H1 (cell line): ENCODE data around the gene ADAT3. TPM values are rescaled to one million over a fixed set of nuclear protein-coding genes. Genes with fewer than 3 reads are reported as not detected.

Experiments
- BACH1 ChIP-seq: IDR thresholded peaks from 2 replicates; pipeline ENCODE4 v1.6.1; 2012; ENCODE audit warnings: low read length, improper control_type of control experiment
- CHD2 ChIP-seq: IDR thresholded peaks from 2 replicates; pipeline ENCODE4 v1.6.1; 2012; ENCODE audit warnings: low read length, improper control_type of control experiment
- CTBP2 ChIP-seq: IDR thresholded peaks from 2 replicates; pipeline ENCODE4 v1.7.0; 2011; ENCODE audit warnings: borderline replicate concordance, mild to moderate bottlenecking, moderate library complexity, mixed read lengths, low read length; ENCODE audit not compliant: insufficient read depth, insufficient read length
- KDM5A ChIP-seq: fragments of 200-600 bp; IDR thresholded peaks from 2 replicates; pipeline ENCODE4 v1.7.1; 2012; ENCODE audit warnings: mild to moderate bottlenecking, low read length, inconsistent platforms, mixed read lengths
- POU5F1 ChIP-seq: IDR thresholded peaks from 2 replicates; pipeline ENCODE4 v1.6.1; 2011; ENCODE audit warnings: low read depth, mild to moderate bottlenecking, low read length, moderate library complexity
- SAP30 ChIP-seq: fragments of 300-600 bp; sonication (generic); IDR thresholded peaks from 2 replicates; pipeline ENCODE4 v1.7.1; 2012; ENCODE audit warnings: low read length, moderate library complexity, mild to moderate bottlenecking, inconsistent platforms; ENCODE audit not compliant: insufficient read depth, insufficient replicate concordance
- TAF1 ChIP-seq: IDR thresholded peaks from 2 replicates; pipeline ENCODE4 v1.6.1; 2011; ENCODE audit warnings: mild to moderate bottlenecking, low read depth, low read length
- polyA plus RNA-seq, 7 experiments: library from polyadenylated mRNA; depleted of rRNA in 3 of 7; stranded (reverse) in 5 of 7; unstranded in 2 of 7; fragments of >200 nt in 5 of 7; fragments of 200-250 nt in 2 of 7; gene quantifications; 1 replicate in 5 of 7; 2 replicates in 1 of 7; 4 replicates in 1 of 7; pipeline versions ENCODE4 v1.2.1 to v1.2.3, GENCODE V29; 2011 to 2013; ENCODE audit warnings: missing spikeins in 2 of 7, mixed read lengths in 2 of 7
- total RNA-seq: library from RNA; stranded (reverse); fragmentation: NEBNext Ultra II Directional; extraction: Animal tissue kit (Norgen Biotek cat#: 25700); gene quantifications from 2 replicates; pipeline ENCODE4 v1.2.1, GENCODE V29; 2021
- TF ChIP-seq, protein P1 (sequence below): IDR thresholded peaks from 2 replicates; pipeline ENCODE4 v1.6.1; 2011; ENCODE audit warnings: low read length, improper control_type of control experiment
- TF ChIP-seq, protein P2 (sequence below): fragments of 300-600 bp; sonication (generic); IDR thresholded peaks from 2 replicates; pipeline ENCODE4 v1.7.1; 2012; ENCODE audit warnings: low read length, moderate library complexity, mild to moderate bottlenecking, inconsistent platforms; ENCODE audit not compliant: insufficient replicate concordance

The ADAT3 gene
- total and polyA plus RNA-seq, 2 of the 8 experiments (the other 6 are each of a cell fraction or from before 2014, with no cell fraction given): 5.4 to 10.8 TPM

DNA sequence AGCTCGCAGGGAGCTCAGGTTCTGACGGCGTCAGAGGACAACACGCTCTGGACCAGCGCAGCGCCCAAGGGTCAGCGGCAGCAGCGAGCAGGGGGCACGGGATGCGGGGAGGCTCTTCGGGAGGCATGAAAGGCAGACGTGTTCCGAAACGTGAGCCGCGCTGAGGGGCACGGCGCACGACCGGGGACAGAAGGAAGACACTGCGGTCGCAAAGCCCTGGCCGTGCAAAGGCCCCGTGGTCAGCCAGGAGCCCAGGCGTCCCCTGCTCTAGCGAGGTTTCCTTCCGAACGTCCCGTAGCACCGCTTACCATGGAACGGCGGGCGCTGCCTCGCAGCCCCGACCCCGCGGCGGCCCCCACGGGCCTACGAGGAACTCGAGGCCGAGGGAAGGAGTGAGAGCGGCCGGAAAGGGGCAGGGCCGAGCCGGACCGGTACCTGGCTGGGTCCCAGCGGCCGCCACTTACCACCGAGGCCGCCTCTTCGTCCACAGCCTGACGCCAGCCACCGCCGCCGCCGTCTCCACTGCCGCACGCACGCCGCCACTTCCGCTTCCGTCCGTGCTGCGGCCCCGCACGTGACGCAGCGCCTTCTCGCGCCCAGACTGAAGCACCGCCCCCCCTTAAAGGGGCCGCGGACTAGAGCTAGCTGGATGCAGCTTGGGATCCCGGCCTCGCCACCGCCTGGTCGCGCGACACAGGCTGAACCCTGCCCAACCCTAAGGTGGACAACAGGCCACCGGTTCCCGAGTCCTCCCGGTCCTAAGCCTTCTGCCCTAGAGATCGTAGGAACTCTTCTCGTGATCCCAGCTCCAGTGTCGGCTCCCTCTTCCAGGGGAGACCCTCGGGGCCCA lies 29.3 kb upstream of the ADAT3 start (continued):
- TF ChIP-seq BACH1 (no peak), KDM5A (no peak), CTBP2 (no peak), POU5F1 (no peak), TAF1 (peak; percentile 68), CHD2 (0 out of 2 replicates have a peak, but pooled peaks have one; percentile 32), SAP30 (no peak)
- TF ChIP-seq, protein P1, sequence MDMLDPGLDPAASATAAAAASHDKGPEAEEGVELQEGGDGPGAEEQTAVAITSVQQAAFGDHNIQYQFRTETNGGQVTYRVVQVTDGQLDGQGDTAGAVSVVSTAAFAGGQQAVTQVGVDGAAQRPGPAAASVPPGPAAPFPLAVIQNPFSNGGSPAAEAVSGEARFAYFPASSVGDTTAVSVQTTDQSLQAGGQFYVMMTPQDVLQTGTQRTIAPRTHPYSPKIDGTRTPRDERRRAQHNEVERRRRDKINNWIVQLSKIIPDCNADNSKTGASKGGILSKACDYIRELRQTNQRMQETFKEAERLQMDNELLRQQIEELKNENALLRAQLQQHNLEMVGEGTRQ: peak; percentile 95
- TF ChIP-seq, protein P2, sequence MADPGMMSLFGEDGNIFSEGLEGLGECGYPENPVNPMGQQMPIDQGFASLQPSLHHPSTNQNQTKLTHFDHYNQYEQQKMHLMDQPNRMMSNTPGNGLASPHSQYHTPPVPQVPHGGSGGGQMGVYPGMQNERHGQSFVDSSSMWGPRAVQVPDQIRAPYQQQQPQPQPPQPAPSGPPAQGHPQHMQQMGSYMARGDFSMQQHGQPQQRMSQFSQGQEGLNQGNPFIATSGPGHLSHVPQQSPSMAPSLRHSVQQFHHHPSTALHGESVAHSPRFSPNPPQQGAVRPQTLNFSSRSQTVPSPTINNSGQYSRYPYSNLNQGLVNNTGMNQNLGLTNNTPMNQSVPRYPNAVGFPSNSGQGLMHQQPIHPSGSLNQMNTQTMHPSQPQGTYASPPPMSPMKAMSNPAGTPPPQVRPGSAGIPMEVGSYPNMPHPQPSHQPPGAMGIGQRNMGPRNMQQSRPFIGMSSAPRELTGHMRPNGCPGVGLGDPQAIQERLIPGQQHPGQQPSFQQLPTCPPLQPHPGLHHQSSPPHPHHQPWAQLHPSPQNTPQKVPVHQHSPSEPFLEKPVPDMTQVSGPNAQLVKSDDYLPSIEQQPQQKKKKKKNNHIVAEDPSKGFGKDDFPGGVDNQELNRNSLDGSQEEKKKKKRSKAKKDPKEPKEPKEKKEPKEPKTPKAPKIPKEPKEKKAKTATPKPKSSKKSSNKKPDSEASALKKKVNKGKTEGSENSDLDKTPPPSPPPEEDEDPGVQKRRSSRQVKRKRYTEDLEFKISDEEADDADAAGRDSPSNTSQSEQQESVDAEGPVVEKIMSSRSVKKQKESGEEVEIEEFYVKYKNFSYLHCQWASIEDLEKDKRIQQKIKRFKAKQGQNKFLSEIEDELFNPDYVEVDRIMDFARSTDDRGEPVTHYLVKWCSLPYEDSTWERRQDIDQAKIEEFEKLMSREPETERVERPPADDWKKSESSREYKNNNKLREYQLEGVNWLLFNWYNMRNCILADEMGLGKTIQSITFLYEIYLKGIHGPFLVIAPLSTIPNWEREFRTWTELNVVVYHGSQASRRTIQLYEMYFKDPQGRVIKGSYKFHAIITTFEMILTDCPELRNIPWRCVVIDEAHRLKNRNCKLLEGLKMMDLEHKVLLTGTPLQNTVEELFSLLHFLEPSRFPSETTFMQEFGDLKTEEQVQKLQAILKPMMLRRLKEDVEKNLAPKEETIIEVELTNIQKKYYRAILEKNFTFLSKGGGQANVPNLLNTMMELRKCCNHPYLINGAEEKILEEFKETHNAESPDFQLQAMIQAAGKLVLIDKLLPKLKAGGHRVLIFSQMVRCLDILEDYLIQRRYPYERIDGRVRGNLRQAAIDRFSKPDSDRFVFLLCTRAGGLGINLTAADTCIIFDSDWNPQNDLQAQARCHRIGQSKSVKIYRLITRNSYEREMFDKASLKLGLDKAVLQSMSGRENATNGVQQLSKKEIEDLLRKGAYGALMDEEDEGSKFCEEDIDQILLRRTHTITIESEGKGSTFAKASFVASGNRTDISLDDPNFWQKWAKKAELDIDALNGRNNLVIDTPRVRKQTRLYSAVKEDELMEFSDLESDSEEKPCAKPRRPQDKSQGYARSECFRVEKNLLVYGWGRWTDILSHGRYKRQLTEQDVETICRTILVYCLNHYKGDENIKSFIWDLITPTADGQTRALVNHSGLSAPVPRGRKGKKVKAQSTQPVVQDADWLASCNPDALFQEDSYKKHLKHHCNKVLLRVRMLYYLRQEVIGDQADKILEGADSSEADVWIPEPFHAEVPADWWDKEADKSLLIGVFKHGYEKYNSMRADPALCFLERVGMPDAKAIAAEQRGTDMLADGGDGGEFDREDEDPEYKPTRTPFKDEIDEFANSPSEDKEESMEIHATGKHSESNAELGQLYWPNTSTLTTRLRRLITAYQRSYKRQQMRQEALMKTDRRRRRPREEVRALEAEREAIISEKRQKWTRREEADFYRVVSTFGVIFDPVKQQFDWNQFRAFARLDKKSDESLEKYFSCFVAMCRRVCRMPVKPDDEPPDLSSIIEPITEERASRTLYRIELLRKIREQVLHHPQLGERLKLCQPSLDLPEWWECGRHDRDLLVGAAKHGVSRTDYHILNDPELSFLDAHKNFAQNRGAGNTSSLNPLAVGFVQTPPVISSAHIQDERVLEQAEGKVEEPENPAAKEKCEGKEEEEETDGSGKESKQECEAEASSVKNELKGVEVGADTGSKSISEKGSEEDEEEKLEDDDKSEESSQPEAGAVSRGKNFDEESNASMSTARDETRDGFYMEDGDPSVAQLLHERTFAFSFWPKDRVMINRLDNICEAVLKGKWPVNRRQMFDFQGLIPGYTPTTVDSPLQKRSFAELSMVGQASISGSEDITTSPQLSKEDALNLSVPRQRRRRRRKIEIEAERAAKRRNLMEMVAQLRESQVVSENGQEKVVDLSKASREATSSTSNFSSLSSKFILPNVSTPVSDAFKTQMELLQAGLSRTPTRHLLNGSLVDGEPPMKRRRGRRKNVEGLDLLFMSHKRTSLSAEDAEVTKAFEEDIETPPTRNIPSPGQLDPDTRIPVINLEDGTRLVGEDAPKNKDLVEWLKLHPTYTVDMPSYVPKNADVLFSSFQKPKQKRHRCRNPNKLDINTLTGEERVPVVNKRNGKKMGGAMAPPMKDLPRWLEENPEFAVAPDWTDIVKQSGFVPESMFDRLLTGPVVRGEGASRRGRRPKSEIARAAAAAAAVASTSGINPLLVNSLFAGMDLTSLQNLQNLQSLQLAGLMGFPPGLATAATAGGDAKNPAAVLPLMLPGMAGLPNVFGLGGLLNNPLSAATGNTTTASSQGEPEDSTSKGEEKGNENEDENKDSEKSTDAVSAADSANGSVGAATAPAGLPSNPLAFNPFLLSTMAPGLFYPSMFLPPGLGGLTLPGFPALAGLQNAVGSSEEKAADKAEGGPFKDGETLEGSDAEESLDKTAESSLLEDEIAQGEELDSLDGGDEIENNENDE: no peak
